Umbilical cord (tissue), 2 donors: Measurements from ENCODE around the gene SPAG8. TPM values are rescaled to one million over a fixed set of nuclear protein-coding genes. Genes with fewer than 3 reads are reported as not detected.

ENCODE experiments used
- DNase-seq: peaks from one replicate; pipeline ENCODE4 v3.0.0-alpha.2; 2015; ENCODE audit warnings: low spot score
- total RNA-seq: library from RNA; depleted of rRNA; stranded (reverse); fragments of >200 nt; gene quantifications from one replicate; pipeline ENCODE4 v1.2.3, GENCODE V29; 2014; ENCODE audit warnings: low replicate concordance; ENCODE audit not compliant: insufficient read depth

Gene SPAG8
- total RNA-seq, 1 donor from 2014 or later = 5.1 TPM

DNA sequence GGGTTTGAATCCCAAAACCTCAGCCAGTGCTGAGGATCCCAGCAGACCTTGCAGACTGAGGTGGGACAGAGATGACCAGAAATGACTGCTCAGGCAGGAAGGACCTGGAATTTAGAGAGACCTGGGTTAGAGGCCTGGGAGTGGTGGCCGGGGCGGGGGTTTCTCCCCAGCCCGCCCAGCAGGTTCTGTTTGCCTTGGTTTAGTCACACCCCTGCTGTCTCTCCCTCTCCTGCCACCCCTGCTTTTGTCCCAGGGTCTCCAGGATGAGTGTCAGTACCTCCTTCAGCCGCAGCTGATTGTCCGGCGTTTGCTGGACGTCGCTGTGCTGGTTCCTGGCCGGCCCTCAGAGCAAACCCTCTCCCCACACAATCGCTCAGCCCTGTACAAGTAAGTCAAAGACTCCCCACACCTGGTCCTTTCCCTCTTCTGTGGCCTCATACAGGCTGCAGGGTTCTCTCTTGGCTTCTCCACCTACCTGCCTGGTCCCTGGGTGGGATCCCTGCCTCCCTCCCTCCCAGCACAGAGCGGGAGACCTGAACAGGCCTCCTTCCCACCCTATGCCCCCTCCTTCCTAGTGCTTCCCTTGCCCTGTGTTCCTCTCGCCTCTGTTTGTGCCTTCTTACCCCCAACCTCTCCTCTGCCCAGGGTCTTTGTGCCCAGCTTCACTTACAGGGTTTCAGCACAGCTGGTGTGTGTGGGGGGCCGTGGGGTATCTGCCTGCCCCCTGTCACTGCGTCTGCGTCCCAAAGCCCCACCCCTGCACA, 29.0 kb upstream of the SPAG8 start:
- DNase-seq = no peak

DNA sequence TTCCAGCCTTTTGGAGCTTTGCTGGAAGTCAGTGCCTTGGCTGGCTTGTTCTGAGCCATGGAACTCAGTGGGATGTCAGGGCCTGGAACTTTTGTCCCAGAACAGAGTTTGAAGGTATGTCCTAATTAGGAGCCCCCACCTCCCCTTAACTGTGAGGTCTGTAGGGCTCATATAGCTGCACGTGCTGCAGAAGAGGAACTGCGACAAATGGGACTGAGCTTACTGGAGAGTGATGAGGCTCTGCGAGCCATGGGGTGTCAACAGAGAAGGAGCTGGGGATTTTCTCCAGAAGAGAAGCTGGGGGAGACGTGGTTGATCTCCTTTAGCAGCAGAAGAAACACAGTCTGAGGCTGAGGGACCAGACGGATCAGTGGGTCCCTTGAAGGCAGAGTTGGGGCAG, 27.9 kb upstream of the SPAG8 start:
- no peak for DNase-seq

DNA sequence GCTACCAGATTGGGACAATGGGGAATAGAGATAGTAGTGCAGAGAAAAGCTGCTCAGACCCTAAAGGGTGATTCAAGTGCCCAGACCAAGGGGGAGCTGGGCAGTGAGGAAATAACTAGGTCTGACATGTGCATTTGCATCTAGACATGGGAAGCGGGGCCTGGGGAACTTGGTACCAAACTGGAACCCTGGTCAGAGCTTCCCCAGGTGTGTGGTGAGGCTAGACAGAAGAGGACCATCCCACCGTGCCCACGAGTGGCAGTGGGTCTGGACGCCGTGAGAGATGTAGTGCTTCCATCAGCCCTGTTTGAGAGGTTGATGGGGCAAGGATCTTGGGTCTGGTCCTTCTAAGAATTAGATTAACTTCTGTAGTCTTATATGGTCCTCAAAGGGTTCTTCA, 24.5 kb upstream of the SPAG8 start:
- no peak for DNase-seq

DNA sequence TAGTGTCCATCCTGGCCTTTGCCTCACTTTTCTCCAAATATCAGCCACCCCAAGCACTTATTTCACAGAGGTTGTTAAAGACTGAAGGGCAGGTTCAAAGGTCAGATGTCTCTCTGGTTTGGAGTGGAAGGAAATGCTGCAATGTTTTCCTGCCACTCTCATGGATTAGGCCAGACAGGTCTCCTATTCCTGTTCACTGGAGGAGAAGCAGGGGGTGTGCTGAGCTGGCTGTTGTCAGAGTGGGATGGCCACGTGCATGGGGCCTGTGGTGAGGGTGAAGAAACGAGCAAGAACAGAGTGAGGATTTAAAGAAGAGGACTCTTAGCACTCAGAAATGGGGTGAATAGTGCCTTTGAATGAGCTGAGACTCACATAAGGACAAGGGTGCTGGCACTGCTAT, 23.7 kb upstream of the SPAG8 start:
- DNase-seq = no peak

DNA sequence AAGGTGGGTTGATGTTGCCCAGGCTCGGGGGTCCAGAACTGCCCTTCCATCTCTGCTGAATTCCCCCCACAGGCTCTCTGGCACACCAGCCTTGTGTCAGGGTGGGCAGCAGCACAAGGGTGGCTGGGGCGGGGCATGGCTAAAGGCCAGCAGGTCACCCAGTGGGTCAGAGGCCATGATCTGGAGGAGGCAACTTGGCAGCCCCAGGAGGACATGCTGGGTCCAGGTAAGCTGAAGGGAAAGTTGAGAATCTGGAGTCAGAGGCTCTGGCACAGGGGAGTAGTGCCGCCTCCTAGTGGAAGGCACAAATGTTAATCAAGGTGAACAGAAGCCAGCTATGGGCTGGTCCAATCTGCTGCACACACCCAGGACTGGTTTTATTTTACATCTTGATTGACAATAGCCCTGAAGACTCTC, 23.2 kb upstream of the SPAG8 start:
- no peak for DNase-seq

DNA sequence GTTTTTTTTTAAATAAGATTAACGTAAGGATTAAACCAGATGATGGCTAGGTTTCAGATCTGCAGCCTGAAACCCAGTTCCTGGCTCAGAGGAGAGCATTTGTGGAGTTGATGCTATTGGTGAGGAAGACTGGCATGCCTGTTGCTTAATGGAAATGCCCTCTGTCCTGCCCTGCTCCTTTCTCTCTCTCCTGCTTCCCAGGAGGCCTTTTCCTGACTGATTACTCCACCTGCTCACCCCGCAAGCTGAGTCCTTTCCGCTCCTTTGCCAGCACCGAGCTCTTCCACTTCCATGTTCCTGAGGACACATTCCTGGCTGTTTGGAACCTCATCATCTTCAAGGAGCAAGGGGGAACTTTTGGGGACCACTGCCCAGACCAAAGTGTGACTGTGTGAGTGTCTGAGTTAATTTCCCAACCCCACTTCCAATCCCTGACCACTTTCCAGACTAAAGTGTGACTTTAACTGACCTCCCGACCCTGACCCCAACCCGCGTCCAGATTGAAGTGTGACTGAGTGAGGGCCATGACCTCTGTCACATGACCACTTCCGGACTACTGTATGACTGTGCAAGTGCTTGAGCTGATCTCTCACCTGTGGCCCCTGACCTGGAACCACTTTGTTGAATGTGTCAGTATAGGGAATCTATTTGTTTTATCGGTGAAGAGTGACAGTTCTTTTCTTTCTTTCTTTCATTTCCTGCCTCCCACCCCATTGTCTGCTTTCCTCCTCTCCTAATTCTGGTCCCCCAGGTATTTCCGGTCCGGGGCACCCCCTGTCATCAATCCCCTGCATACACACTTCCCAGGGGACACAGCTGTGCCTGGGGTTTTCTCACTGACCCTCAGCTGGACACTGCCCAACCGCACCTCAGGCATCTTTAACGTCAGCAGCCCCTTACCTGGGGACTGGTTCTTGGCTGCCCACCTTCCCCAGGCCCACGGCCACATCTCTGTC, 22.5 kb upstream of the SPAG8 start:
- DNase-seq = no peak

DNA sequence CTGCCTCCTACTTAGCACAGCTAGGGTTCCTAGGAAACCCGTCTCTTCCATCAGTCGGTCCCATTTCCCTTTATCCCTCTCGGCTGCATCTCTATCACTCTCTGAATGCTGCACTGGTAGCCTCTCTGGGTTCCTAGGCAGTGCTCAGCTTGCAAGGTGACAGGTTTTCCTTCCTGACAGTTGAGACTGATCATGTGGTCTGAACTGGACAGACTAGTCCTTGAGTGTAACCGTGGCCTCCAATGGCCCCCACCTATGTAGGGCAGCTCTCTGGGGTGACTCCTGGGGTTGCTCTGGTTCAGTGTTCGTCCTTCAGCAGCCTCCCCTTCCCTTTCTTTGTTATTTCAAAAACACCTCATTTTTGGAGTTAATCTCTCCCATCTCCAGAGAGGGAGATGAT, 20.8 kb upstream of the SPAG8 start:
- DNase-seq = no peak

DNA sequence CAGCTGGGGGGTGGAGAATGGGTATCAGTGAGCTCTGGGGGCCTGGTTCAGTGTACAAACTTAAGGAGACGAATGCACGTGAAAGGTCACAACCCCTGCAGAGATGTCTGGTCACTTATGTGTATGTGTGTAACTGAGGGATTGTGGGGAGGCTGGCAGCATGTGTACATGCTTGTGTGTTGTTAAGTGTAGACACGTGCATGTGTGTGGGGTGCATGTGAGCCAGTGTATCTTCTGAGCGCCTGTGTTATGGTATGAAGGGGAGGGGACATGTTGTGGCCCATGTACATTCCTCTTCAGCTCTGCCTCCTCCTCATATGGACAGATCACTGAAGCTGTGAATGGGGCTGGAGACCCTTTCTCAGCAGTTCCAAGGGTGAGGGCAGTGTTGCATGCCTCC, 19.0 kb upstream of the SPAG8 start:
- DNase-seq = no peak

DNA sequence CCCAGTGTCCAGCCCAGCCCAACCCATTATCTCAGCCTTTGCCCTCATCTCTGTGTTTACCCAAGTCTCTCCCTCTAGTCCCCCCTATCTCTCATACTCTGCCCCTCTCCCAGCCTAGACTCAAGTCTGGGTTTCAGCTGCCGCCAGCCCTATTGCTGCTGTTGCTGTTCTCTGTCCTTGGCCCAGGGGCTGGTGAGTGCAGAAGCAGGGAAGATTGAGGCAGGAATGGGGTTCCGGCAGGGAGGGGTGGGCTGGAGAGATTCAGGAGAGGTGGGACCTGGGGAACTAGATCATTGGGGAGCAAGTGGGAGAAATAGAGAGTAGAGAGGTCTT, 17.7 kb upstream of the SPAG8 start:
- DNase-seq = no peak

DNA sequence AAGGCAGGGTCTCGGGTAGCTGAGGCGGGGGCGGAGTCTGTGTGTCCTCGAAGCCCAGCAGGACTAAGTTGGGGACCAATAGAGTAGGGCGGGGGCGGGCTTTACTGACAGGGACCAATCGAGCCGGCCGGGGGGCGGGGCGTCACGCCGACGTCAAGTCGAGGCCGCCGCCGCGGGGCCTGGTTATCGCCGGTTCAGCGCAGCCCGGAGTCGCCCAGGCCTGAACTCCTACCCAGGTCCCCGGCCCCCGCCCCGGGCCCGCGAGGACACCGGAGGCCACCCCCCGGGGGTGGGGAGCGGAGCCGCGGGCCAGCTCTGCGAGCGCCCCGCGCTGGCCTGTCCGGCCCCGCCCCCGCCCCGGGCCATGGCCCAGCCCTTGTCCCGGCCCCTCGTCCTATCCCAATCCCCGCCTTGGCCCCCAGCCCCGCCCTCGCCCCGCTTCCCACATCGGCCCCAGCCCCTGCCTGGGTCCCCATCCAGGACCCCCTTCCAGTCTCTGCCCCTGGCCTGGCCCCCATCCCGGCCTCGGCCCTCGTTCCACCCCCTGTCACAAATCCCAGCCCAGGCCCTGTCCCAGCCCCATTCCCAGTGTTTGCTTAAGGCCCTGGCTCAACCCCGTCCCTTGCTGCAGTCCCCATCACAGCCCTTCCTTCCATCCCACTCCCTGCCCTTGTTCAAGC, 17.2 kb upstream of the SPAG8 start, which contains the start of gene TMEM8B:
TMEM8B (plus strand) TSS at position 145 of the 680 bp plus-strand sequence; CDS start at position 365, 220 bp downstream.
- peak; percentile 98 for DNase-seq

DNA sequence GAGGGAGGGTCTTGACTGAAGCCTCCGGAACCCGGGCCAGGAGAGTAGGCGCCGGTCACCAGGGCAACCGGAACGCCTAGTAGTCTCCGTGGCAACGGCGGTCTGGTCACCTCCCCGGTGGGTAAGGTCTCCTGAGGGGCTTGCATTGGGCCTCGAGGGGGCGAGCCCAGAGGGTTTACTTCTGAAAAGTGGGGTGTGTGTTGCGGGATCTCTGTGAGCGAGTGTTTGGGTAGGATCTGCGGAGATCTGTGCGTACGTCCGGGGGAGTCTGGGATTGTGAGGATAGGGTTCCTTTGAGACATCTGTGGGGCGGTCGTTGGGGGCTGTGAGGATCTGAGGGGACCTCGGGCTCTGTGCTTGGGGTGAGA, 16.6 kb upstream of the SPAG8 start, which contains the start of gene FAM221B:
FAM221B (minus strand) TSS at position 17 of the 368 bp plus-strand sequence. CDS start 2,571 bp downstream, outside the sequence.
- no peak for DNase-seq

DNA sequence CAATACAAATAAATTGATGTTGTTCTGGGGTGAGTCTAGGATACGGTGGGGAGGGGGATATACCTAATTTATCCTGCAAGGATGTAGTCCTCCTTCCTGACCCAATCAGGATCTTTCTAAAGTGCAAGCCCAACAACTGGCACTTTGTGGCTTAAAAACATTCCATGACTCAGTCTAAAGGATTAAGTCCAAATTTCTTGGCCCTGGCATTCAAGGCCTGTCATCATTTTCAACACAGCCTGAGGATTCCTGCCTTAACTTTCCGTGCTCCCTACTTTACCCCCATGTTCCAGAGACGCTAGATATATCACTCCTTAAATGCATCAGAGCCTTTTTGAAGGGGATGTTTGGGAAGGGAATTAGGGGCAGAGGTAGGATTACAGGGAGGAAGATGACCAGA, 15.4 kb upstream of the SPAG8 start:
- peak; percentile 25 for DNase-seq

DNA sequence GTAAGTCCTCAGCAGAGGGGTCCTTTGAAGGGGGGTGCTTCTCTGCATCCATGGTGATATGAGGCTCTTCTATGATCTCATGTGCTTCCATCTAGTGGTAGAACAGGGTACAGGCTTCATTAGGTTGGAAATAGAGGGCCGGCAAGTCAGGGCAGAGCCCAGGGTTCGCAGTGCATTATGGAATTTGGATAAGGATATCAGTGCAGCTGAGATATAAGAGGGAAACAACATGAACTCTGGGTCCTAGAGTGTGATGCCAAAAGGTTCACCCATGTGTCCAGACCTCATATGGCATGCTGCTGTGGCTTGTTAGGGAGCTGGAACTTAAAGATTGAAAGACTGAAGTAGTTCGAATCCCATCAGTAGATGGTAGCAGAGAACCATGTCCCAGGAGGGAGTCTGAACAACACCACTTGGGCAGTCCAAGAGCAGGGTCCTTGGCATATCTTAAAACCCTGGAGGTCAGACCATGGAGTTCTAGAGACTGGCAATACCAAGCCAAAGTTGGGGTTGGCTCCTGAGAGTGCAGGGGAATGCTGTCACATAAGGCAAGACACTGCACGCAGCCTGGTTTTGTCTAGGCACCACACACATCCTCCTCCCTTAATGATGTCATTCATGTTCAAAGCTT, 14.1 kb upstream of the SPAG8 start:
- DNase-seq = peak; percentile 82

DNA sequence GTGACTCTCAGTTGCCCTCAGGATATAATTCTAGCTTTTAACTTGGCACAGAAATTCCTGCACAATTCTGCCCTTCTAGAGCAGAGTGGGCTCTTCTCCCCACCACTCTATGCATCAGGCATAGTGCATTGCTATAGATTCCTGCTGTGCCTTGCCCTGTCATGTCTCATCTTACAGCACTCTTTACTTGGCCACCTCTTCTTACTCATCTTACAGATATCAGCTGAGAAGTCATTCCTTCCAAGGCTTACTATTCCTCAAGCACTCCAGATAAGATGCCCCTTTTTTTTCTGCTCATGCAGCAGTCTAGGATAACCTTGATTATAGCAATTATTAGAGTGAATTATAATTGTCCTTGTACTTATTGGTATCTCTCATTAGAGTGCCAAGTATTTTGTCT, 10.9 kb upstream of the SPAG8 start:
- DNase-seq = no peak

DNA sequence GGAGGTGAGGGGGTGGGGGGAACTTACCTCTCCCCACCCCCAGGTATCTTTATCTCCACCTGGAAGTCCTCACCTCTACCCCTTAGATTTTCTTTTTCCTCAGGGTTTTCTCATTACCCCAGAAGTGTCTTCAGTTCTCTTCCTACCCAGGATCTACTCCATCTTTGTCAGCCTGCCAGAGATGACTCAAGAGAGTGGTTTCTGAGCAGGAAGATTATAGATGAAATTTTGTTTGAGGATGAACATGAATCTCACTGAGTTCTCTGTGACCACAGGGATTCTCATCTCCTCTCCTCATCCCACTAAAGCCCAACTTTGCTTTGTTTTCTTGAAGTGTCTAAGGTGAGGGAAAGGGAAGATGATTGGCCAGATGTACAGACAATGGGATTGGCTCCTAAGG, 8.0 kb upstream of the SPAG8 start:
- DNase-seq = peak; percentile 59

DNA sequence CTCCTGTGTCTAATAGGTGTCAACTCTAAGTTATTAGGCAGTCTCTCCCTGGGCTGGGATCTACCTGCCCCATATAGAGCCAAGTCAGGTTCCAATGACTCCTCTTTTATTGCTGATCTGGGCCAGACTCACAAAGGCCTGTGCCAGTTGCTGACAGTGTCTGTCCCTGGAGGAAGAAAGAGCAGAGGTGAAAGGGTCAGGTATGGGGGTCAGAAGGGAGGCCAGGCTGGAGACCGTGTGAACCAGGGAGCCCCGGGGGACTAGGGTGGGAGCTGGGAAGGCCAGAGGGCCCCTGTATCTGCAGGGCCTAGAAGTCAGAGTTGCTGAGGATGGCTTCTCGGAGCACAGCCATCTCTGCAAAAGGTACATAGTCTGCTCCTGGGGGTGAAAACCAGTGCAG, 6.3 kb upstream of the SPAG8 start:
- no peak for DNase-seq

DNA sequence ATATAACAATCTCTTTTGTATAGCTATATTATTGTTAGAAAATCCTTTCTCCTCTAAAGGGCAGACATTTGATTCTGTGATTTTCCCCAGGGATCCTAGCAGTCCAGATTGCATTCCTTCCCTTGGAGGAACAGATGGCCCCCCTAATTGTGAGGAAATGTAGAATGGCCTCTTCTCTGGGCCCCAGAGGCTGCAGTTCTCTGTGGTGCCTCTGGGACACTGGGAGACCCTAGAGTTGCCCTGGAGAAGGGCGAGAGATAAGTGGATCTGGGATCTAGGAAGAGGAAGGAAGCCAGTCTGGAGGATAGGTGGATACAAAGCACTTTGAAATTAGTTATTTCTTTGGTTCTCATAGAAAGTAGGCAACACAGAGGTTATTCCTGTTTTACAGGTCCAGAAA, 4.6 kb upstream of the SPAG8 start:
- DNase-seq = no peak

DNA sequence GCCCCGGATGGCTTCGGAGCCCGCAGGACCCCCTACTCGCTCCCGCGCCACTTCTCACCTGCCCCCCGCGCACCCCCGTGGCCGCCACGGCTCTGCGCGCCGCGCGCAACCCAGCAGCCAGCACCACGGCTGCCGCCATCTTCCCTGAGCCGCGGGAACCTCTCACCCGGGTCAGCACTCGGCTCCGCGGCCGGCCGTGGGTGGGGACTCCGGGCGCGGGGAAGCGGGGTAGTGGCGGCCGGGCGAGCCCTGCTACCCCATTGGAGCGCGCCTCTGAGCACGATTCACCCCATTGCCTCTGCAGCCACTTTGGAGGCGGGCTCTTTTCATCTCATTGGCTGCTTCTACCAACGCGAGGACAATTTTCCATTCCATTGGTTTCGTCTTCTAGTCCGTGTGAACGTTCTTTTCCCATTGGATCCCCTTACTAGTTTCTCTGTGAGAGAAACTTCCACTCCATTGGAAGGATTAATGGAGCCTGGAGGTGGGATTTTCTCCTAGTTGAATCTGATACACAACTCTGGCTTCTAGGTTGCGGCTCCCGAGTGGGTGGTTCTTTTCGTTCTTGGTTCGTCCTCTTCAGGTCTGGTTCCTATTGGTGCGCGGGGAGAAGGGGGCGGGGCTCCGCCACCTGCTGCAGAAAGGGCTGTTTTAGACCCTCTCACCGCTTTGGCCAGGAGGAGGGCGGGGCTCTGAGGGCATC, 2.9 kb upstream of the SPAG8 start, which contains the start of gene HINT2:
HINT2 (minus strand) TSS at position 202 of the 703 bp plus-strand sequence; CDS start at position 139, 63 bp downstream.
- DNase-seq = peak; percentile 100

DNA sequence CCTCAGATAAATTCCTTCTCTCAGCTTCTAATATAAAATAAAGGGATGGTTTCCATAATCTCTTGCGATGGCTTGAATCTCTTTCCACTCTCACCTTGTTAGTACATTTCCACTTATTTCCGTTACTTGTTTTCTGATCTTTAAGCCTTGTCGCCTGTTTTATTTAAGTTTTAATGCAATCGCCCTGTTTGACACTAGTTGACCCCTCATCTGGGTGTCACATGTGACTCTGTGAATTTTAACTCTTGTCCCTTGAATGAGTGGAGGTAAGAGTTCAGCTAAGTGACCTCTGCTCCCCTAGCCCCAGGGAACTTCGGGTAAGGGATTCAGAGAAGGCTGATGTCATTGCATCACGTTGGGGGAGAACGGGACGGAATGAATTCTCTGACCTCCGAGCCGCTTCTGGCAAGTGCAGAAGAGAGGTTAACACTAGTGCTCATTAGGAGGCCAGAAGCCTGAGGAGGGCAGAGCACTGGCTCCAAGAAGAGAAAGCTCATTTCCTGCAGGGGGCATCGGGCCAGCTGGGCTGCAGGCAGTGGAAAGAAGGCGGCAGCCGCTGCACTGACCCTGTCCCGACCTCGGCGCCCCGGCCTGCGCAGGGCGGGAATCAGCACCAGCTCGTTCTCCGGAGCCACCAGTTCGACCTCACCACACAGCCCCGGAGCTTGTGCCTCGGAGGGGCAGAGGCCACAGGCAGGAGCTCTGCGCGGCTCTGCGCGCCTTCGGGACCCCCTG, 2.2 kb upstream of the SPAG8 start:
- DNase-seq = peak; percentile 77

DNA sequence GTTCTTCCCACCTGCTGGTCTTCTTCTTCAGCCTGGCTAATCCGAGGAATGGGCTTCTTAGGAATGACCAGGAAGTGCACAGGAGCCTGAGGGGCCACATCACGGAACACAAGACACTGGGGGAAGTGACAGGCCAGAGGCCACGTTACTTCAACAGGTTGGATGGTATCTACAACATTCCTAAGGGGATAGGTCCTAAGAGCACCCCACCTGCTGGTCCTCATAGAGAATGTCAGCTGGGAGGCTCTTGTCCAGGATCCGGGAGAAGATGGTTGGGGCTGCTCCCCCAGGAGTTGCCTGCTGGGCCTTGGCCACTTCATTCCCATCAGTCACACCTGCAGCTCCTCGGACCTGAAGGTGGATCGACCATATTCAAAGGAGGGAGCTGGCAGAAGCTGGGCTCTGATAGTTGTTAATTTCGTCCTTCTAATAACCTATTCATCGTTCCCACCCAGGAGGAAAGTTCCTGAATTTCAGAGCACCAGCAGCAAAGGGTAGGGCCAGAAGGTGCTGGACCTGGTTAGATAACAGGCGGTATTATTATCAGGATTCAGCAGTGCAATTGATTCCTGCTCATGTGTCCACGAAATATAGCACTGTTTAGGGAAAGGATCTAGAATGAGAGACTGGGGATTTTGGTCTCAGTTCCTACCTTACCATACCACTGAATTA, 1.5 kb upstream of the SPAG8 start:
- DNase-seq = no peak
